H1 (cell line): Measurements from ENCODE around the gene TEDC1. TPM values are rescaled to one million over a fixed set of nuclear protein-coding genes. Genes with fewer than 3 reads are reported as not detected.
A peak's percentile ranks its signal among the peaks of the same experiment; 100 is the strongest.

Experiments used
- EP300 ChIP-seq, 2 experiments: IDR thresholded peaks; 1 replicate in 1 of 2; 2 replicates in 1 of 2; pipeline ENCODE4 v1.6.1; 2011 to 2012; ENCODE audit warnings: low read depth in 2 of 2, low read length in 2 of 2, mild to moderate bottlenecking in 2 of 2, borderline replicate concordance in 1 of 2, inconsistent platforms in 1 of 2, moderate library complexity in 1 of 2
- PHF8 ChIP-seq: fragments of 200-600 bp; sonication (generic); conservative IDR thresholded peaks from 2 replicates; pipeline ENCODE4 v1.7.1; 2012; ENCODE audit warnings: low read depth, mild to moderate bottlenecking, inconsistent platforms, low read length, moderate library complexity
- TAF1 ChIP-seq: IDR thresholded peaks from 2 replicates; pipeline ENCODE4 v1.6.1; 2011; ENCODE audit warnings: mild to moderate bottlenecking, low read depth, low read length
- polyA plus RNA-seq, 7 experiments: library from polyadenylated mRNA; depleted of rRNA in 3 of 7; stranded (reverse) in 5 of 7; unstranded in 2 of 7; fragments of >200 nt in 5 of 7; fragments of 200-250 nt in 2 of 7; gene quantifications; 1 replicate in 5 of 7; 2 replicates in 1 of 7; 4 replicates in 1 of 7; pipeline versions ENCODE4 v1.2.1 to v1.2.3, GENCODE V29; 2011 to 2013; ENCODE audit warnings: missing spikeins in 2 of 7, mixed read lengths in 2 of 7
- total RNA-seq: library from RNA; stranded (reverse); fragmentation: NEBNext Ultra II Directional; extraction: Animal tissue kit (Norgen Biotek cat#: 25700); gene quantifications from 2 replicates; pipeline ENCODE4 v1.2.1, GENCODE V29; 2021

The TEDC1 gene
- total and polyA plus RNA-seq, 2 of the 8 experiments (the other 6 are each of a cell fraction or from before 2014, with no cell fraction given): 5.6 to 14.8 TPM

DNA sequence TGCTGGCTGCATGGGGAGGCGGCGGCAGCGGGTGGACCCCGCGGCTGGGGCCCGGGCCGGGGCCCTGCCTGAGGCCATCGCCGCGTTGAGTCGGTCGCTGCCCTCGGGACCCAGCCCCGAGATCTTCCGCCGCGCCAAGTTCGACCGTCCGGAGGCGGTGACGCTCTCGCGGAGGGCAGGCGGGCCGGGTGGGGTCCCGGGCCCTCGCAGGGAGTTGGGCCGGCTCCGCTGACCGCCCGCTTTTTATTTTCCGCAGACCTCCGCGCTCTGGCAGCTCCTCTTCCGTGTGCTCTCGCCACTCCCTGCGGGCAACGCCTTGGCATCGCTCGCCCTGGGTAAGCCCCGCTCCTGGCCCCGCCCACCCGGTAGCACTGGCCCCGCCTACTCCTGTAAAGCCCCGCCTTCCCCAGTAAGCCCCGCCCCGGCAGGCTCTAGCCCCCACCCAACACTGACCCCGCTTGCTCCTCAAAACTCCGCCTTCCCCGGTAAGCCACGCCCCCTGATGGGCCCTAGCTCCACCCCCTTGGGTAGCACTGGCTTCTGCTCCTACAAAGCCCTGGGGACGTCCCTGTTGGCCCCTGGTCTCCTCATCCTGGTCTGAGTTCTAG, 424 bp downstream of the TEDC1 start (continued):
- TF ChIP-seq EP300 (IDR thresholded peaks at IDR 0.05; ENCODE audit: borderline replicate concordance in 1 of 2, low read depth in 2 of 2, low read length in 2 of 2) (no peak), TAF1 (peak; percentile 12; the same call in 1 of the 2 replicates), PHF8 (peak; percentile 98)
- TF ChIP-seq, all 59 proteins: peak for 7
